GM21528 (cell line): ENCODE measurements around the gene RPL38.
A peak's percentile ranks its signal among the peaks of the same experiment; 100 is the strongest.

Experiments
- ATAC-seq: cut with Tn5 transposase; IDR thresholded peaks from one replicate; pipeline ENCODE4 v1.9.1; 2021; ENCODE audit warnings: mild to moderate bottlenecking, moderate library complexity; ENCODE audit not compliant: unreplicated experiment, low FRiP score

RPL38 gene

DNA sequence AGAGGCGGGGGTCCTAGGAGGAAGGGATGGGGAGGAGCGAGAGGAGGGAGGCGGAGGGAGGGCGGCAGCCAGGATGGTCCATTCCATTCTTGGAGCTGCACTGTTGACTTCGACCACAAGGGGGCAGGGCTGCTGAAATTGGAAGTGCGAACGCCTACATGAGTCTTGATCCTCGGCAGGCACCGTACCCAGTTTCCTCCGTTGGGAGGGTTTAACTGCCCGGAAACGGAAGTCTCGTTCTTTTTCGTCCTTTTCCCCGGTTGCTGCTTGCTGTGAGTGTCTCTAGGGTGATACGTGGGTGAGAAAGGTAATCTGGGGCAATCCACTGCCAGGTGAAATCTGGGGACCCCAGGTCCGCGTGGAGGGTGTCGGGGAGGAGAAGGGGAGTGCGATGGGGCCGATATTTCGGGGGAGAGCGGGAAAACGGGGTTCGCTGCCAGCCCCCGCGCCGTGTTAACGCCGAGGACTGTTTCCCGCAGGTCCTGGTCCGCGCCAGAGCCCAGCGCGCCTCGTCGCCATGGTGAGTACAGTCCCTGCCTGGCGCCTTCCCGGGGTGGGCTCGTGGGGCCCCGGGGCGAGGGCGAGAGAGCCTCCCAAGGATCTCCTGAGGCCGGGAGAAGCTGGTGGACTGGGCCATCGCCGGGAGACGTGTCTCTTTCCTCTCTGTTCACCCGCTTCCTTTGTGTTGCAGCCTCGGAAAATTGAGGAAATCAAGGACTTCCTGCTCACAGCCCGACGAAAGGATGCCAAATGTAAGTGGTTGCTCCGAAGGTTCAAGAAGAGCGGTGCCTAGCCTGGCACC, at the start of gene RPL38:
TSS of gene RPL38 (plus strand) at position 240 of the 802 bp plus-strand sequence. CDS start at position 518, 278 bp downstream.
- peak; percentile 83 for ATAC-seq

DNA sequence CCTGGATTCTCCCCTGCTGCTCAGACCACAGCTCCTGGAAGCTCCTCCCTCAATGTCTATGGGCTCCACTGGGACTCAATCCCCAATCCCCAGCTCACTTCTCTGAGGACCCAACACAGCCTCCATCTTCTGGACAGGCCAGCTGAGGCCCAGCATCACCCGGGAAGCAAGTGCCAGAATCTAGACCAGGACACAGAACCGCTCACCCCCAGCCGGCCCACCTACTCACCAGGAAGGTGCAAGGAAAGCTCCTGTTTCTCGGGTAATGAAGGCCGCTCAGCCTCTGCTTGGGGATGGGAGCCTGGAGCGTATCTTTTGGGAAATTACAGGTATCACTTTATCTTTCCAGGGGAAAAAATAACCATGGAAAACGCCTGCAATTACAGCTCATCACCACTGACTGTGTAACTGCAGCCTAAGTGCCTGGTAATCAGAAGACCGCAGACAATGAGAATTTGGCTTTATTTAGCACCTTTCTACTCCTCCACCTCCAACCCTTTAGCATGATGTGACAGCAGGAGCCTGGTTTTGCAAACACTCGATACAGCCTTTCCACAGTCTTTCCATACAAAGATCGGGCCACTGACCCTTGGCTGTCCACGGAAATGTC, 49.6 kb upstream of the RPL38 start:
- no peak for ATAC-seq

DNA sequence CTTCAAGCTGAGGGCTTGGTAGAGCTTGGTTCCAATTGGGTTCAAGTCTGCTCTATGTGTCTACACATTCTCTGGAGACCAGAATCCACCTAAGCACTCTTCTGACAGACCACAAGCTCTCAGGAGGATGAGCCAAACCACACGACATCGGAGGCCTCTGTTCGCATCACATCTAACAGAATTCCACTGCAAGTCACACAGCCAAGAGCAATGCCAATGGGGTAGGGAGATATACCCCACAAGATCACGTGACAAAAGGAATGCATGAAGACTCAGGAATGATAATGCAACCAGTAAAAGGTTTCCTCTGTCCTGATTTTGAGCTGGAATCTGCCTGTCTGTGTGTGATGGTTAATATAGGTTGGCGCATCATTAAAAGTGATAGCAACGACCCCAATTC, 46.6 kb upstream of the RPL38 start:
- no peak for ATAC-seq

DNA sequence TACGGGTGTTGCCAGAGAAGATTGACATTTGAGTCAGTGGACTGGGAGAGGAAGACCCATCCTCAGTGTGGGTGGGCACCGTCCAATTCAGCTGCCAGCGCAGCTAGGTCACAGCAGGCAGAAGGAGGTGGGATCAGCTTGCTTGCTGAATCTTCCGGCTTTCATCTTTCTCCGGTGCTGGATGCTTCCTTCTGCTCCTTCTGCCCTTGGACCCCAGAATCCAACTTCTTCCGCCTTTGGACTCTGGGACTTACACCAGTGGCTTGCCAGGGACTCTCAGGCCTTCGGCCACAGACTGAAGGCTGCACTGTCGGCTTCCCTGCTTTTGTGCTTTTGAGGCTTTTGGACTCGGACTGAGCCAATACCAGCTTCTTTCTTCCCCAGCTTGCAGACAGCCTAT, 46.1 kb upstream of the RPL38 start:
- ATAC-seq: no peak

DNA sequence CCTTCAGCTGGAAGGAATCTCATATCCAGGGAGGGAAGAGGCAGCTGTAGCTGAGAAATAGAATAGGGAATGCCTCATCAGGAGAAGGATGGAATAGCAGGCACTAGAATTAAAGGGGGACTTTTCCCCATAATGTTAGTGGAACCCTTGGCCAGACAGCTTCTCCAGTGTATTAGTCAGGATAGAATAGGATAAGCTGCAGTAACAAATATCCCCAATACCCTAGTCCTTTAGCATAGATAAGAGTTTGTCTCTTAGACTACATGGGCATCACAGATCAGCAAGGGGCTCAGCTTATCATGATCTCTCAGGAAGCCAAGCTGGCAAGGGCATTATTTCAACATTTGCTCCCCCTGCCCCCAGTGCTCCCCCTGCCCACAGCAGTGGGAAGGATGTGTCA, 44.7 kb upstream of the RPL38 start:
- no peak for ATAC-seq

DNA sequence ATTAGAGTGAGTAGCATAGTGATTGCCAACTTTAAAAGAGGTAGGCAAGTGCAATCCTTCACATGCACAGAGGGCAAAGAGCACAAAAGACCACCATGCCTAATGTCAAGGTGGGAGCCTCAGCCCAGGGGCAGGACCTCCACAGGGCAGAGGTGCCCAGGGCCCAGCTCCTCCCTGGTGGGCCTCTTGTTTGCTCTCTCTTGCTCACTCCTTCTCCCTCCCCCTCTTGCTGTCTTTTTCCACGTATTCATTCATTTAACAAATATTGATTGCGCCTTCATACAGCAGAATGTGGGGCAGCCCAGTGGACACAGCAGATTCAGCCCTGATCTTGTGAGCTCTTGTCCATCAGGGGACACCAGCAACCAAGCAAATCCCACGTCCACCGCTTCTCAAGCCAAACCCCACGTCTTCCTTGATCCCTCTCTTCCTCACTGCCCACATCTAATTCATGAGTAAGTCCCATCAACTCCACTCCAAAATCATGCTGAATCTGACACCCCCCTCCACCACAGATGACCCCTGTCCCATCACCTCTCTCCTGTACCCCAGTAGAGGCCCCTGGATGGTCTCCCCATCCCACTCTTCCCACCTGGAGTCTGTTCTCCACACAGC, 44.1 kb upstream of the RPL38 start:
- no peak for ATAC-seq

DNA sequence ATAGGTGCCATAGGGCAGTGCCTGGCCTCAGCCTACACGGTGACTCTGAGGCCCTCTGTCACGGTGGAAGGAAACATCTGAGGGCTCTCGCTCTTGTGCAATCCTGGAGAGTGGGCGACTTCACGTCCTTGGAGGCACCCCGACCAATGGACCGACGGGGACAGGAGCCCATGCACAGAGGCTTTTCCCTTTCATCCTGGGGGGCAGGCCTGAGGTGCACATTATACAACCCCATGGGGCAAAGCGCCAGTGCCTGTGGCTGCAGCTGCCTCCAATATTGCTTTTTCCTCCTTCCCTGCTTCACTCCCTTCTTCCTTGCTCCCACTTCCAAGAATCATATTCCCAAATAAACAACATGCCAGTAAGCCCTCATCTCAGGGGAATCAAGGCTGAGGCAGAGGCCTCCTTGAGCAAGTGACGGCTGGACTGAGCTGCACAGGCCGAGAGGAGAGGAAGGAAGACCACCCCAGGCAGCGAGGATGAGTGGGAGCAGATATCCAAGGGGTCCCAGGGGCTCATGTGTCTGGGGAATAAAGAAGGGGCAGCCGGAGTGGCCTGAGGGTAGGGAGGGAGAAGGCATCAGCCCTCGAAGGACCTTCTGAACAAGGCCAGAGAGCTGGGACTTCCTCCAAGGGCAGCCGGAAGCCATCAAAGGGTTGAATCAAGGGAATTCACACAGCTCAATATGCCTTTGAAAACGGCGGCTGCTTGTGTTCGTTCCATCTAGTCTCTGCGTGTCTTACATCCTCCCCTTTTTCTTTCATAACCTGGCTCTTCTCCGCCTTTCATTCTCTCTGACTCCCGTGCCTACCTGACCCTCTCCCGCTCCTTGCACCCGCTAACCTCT, 42.6 kb upstream of the RPL38 start:
- ATAC-seq: no peak

DNA sequence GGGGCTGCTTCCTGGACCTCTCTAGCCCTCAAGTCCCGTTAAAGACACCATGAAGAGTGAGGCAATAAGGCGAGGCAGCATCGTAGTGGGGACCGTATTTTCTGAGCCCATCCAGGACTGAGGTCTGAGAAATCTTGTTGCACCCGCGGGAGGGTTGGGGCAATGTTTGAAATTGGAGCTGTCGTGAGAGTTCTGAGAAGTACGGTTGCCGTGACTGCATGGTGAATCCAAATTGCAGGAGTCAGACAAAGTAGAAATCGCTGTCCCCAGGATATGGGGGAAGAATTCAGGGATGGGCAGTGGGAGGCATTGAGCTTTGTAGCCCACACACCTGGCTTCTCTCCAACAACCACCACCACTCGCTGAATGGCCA, 42.0 kb upstream of the RPL38 start:
- ATAC-seq: no peak

DNA sequence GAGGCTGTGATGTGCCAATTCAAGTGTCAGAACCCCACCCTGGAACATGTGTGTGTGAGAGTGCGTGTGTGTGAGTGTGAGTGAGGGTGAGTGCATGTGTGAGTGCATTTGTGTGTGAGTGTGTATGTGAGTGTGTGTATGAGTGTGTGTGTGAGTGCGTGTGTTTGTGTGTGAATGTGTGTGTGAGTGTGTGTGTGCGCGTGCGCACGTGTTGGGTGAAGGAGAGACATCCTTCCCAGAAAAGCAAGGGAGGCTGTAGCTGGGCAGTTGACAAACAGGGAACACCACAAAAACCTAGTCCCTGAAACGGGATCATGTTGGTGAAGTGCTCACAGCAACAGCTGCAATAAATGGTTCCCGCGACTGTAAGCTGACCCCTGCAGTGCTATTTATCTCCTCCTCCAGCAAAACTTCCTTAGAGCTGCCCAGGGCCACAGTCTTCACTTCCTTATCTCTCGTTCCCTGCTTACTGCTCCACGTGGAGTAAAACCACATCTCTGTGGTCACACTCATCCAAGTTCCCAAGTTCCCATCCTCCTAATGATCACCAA, 40.1 kb upstream of the RPL38 start:
- ATAC-seq: no peak

DNA sequence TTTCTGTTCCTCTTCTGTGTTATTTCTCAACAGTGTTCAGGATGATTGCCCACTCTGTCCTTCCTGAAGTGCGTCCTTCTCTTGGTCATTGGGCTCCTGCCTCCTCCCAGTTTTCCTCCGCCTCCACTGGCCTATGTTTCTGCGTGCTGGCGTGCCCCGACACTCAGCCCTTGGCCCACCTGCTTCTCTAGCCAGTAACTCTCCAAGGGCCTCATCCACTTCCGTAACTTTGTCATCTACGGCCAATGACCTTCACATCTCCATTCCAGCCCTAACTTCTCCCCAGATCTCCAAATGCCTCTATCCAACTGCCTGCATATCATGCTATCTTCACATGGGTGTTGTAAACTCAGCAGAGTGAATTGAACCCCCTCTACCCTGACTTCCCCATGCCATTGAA, 39.6 kb upstream of the RPL38 start:
- no peak for ATAC-seq

DNA sequence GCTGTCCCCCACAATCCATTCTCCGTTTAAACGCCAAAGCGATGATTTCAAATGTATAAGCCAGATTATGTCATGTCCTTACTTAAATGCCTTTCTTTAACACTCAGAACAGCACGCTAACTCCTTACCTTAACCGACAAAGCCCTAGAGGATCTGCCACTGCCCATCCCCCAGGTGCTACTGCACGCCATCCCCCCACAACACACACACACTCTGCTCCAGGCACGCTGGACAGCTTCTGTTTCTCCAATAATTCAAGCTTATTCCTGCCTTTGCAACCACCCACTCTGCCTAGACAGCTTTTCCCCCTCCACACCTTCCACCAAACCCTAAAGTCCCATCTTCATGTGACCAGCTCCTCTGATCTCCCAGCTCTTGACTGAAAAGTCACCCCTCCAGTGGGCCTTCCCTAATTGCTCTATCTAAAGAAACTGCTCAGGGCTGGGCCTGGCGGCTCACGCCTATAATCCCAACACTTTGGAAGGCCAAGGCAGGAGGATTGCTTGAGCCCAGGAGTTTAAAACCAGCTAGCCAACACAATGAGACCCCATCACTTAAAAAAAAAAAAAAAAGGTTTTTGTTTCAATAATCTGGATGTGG, 38.9 kb upstream of the RPL38 start:
- ATAC-seq: no peak

DNA sequence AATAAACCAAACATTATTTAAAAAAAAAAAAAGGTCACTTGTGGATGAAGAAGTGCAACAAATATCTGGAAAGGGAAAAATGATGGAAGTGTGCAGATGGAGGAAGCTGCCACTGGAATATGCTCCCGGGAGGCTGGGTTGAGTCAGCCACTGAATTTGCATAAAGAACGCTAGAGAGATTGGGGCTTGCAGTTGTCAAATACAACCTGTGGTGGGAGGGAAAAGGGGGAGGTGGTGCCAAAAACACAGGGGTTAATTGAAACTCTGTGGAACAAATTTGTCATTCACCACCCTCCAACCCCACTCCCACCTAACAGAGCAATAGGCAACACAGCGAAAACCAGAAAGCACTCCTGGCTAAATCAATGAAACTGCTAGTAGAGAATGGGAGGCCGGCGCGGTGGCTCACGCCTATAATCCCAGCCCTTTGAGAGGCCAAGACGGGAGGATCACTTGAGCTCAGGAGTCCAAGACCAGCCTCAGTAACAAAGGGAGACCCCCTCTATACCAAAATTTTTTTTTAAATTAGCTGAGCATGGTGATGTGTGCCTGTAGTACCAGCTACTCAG, 37.6 kb upstream of the RPL38 start:
- no peak for ATAC-seq

DNA sequence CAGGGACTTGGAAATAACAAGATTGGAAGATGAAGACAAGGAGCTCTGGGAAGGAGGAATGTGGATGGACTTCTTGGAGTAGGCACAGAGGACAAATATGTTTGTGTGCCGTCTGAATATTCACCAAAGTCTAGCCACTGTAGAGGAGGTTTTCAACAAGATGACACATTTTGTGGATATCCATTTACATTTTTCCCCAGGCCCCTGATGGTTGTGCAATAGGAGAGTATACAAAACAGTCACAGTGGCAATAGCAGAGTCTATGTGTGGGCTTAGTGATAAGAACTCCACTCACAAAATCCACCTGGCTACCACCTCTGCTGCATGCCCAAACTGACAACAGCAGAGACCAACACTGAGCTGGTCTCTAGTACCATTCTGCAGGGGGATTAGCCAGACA, 32.6 kb upstream of the RPL38 start:
- no peak for ATAC-seq

DNA sequence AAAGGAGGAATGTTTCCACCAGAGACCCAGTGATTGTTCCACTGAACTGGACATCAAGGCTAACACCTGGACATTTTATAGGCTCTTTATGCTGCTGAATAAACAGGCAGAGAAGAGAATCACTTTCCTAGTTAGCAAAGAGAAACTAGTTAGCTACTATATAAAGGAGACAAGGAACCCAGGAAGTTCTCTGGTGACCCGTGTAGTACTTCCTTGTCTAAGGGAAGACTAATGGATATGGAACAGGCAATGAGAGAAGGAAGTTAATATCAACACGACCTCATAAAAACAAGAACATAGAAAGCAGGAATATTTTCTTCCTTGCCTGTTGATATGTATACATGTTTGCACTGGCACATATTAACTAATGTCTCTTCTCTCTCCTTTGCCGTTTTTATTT, 30.8 kb upstream of the RPL38 start:
- no peak for ATAC-seq

DNA sequence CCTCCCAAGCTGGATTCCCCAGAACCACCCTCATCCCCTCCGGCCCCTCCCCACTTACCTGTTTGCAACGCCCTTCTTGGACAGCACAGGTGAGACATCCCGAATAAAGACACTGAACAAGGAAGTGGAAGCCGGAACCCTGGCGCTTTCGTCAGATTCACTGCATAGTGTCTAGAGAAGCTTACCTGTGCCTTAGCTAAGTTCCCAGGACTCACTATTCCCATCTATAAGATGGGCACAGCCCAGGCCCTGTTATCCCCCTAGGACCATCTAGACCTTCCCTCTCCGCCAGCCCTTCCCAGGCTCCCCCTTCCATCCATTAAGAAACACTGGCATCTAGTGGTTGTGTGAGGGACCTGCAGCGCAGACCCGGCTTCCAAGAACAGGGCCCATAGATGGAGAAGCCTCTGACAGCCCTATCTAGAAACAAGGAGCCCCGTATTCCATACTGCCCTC, 26.9 kb upstream of the RPL38 start:
- no peak for ATAC-seq

DNA sequence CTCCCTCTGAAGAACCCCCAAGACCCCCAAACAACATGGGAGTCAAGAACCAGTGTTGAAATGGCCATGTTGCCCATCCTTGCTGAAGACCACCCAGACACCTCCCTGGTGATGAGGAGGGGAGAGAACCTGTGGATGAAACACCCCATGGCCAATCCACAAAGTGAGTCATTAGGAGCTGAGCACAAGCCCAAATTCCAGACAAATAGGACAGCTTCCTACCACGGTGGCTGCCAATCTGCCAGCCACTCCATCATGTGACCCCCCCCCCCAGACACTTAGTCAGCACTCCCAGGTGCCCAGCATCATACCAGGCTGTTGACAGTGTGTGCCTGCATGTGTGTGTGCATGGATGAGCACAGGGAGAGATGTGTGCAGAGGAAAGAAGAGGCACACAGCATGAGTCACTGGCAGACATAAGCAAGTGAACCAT, 26.4 kb upstream of the RPL38 start:
- no peak for ATAC-seq

DNA sequence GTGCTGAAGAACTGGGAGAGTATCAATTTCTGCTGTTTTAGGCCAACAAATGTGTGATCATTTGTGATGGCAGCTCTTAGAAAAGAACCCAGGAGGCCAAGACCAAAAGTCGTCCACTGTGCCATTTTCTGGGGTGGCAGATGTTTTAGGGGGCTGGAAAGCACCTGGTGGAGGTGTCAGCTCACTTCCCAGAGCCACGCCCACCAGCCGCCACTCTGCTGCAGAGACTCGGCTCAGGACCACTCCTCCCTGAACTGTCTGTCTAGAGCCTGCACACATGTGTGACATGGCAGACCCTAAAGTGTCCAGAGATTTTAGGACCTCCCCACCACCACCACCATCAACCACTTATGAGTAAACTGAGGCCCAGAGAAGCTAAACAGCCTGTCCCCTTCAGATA, 23.9 kb upstream of the RPL38 start:
- ATAC-seq: no peak

DNA sequence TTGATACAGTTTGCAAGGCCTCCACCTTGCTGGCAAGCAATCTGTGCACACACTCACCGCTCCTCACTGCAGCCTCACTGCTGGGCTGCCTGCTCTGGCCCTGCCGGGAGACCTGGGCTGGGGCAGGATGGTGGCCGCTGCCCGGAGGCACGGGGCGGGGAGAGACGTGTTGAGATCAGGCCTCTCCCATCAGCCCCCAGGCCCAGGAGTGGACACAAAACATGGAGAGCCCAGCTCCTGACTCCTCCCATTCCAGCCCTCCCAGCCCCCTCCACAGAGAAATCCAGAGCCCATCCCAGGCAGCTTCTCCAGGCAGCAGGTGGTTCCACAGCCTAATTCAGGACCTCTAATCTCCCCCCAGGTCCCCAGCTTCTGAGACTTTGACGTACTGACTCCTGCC, 23.1 kb upstream of the RPL38 start:
- no peak for ATAC-seq

DNA sequence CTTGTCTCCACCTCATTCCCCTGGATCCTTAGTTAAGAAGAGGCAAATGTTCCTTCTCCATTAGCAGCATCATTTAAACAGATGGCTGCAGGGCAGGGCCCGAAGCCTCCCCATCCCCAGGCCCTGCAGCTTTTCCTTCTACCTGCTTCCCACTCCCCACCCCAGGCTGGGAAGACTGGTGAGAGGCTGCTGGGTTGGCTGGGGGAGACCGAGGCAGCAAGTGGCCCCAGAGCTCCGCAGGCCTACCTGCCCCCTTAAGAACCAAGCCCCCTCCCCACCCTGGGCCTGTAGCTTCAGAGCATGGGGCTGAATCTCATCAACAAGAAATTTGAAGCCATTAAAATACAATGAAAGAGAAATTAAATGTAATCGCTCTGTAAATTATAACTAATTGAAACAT, 22.1 kb upstream of the RPL38 start:
- no peak for ATAC-seq
